Cerebellar nuclear complex (tissue), 1 donor: ENCODE measurements around the gene PECR.
"Not testable (repeated sequence)": the region's sequence is repeated elsewhere in the genome, so short reads cannot be mapped to it uniquely, and the experiment has no call there.

ENCODE experiments used
- DNase-seq, 2 experiments: peaks; one replicate each; lab custom pipeline; 2025; lab: John Stamatoyannopoulos, UW

The PECR gene

DNA sequence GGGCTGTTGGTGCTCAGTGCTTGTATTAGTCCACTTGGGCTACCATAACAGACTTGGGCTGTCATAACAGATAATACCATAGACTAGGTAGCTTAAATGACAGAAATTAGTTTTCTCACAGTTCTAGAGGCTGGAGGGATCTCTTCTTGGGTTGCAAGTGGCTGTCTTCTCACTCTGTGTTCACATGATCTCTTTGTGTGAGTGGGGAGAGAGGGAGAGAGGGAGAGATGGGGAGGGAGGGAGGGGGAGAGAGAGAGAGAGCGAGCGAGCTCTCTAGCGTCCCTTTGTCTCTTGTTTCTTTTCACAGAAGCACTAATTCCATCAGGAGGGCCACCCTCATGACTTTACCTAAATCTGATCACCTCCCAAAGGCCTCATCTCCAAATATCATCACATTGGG, 23.1 kb upstream of the PECR start:
- DNase-seq, result no peak

DNA sequence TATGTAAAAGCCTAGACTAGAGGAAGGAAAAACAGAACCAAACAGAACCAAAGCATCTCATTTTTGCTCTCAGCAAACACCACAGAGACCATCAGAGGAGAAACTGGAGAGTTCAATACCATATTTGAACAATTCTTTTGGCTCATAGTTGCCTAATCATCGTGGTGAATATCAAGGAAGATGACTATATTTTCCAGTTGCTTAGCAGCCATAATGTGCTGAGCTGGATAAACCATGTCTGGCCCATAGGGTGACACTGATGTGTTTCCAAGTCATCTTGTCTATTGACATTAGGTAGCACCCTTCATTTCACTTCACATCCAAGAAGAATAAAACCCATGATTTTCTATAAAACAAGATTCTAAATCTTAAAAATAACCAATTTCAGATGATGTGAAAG, 21.6 kb upstream of the PECR start:
- no peak for DNase-seq

- no peak for DNase-seq
These were observed 19.5 kb upstream of the PECR start for GRCh38 chr2:216101109-216101508.

DNA sequence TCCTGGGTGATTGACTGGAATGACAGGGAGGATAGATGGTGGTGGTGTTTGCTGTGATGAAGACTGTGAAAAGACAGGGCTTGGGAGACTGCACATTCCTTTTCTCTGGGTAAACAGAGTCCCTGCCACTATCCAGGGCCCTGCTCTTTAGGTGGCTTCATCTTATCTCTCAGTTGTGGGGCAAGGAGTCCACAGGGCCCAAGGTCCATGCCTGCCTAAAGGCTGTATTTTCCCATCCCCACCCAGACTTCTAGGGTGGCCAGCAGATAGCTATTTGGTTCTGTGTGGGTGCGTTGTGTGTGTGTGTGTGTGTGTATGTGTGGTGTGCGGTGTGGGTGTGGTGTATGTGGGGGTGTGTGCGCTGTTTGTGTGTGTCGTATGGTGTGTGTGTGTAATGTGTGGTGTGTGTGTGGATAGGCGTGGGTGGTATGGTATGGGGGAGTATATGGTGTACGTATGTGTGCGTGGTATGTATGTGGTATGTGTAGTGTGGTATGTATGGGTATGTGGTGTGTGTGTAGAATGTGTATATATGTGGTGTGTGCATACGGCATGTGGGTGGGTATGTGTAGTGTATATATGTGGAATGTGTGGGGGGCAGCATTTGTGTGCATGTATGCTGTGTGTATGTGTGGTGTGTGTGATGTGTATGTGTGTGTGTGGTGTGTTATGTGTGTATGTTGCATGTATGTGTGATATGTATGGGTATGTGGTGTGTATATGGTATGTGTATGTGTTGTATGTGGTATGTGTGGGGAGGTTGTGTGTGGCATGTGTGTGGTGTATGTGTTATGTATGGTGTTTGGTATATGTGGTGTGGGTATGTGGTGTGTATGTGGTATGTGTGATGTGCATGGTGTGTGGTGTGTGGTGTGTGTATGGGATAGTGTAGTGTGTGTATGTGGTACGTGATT, 17.1 kb upstream of the PECR start:
- no peak for DNase-seq

DNA sequence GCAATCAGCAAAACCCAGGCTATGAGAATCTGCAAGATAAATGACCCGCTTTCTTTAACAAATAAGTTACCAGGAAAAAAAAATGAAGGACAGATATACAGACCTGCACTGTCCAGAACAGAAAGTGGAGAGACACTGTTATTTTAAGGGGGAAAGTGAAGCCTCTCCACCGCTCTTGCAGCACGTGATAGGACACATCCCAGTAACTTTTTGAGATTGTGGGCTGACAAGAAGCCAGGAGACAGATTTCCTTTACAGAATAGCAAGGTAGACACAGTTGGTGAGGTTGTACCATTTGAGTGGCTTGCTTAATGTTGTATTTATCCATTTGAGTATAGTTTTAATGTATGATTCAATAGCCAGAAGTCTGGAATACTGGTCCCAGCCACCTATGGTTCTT, 13.1 kb upstream of the PECR start:
- no peak for DNase-seq

DNA sequence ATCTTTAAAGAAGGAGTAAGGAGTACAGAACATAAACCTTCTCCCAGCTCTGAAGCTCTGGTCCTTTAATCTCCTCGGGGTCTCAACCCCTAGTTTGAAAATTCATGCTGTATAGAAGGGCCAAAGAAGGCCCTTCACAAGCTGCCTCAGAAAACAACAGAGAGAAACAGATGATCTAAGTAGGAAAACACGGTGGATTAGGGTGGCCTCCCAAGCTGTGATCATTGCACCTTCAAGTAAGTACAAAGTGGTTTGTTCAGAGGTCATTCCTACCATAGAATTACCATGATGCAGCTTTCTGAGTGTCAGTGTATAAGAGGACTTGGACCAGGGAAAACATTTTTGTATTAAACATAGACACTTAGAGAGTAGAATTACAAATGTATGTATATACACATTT, 11.0 kb upstream of the PECR start:
- DNase-seq, result no peak

- no peak for DNase-seq
These were observed 8.8 kb upstream of the PECR start for GRCh38 chr2:216090369-216090786.

DNA sequence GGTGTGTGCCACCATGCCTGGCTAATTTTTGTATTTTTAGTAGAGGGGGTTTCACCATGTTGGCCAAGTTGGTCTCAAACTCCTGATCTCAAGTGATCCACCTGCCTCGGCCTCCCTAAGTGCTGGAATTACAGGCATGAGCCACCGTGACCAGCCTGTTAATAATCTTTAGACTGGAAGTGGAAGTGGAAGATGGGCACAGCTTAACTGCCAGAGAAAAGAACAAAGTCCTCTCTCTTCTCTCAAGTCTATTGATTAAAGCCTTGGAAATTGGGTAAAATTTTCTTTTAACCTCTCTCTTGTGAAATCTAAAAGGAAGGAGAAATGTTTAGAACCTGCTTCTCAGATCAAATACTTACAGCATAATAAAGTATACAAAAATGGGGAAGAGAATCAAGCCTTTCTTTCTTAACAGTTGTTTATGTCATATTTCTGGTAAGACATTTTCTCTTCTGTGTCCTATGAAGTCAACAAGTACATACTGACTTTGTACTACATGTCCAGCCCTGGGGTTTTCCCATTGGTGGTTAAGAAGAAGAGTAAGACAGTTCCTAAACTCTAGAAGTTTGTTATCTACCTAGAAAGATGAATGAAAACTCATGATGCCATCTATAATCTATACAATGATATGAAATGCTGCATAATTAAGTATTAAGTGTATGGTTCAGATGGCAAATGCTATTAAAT, 4.7 kb upstream of the PECR start:
- DNase-seq, result no peak

DNA sequence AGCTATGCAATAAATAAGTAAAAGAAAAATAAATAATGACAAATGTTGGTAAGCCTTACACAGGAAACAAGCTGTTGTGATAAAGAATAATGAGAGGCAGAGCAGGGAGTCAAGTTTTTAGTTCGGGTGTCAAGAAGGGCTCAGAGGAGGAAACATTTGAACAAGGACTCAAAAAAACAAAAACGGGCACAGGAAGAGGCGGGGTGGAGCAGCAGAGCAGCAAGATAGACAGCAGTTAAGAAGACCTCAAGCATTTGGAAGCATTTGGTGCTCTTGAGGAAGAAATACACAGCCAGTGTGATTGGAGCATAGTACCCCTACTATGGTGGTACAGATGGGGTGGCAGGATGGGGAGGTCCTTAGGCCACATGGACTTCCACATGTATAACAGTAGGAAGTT, 2.9 kb upstream of the PECR start:
- DNase-seq, result no peak

DNA sequence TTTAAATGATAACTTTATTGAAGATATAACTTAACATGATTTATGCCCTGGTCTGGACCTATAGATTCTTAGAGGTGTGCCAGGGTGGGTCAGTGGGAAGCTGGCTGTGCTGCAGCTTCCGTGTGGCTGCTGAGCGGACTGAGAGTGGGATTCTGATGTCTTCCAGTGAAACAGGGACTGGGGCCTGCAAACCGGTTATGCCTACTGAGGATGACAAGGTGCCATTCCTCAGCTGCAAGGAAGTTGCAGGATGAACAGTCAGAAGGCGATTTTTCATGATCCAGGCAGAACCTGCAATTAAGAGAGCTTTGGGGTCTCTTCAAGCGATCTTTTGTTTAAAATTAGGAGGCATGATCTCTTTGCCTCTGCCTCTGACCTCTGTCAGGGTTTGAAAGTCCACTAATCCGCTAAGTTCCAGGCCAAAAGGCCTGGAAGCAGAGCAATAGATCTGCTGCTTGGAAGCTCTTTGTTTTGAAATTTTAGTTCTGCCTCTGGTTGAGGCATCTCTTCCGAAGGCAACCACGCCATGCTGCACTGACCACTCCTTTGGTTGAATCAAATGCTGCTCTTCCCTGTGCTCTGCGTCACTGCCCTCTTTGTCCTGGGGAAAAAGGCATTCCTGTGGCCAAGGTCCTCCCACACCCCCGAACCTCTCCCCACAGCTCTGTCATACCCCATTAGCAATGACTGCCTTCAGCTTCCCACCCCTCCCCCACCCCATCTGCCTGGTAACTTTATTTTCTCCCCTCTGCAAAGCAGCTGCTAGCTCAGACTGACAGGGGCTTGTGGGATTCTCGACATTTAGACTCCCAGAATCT, 2.1 kb upstream of the PECR start:
- no peak for DNase-seq

- no peak for DNase-seq
These were observed 1.2 kb upstream of the PECR start for GRCh38 chr2:216082805-216083204.

DNA sequence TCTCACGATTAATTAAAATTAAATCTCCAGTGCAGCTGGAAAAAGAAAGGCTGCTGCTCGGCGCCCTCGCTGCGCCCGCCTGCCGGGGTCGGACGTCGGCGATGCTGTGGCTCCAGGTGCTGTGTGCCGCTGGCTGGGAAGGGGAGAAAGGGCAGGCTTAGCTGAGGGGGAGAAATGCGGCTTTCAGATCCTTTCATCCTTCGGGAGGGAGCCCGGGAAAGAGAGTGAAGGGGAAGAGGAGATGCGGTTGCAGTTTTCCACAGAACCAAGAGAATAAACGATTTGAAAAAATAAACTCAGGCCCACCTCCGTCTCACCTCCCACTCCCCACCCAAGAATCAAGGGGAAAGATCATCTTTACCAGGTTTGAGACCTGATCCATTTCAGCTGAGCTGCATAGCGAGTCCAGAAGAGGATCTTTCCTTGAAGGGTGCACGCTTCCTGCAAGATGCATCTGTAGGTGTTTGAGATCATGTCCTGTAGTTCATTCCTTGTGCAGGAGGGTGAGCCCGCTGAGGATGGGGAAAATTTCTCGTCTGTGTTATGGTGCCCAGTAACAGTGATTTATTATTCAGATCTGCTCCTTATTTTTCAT, 605 bp upstream of the PECR start:
- DNase-seq, result peak in 1 of 2 experiments; percentile 9

DNA sequence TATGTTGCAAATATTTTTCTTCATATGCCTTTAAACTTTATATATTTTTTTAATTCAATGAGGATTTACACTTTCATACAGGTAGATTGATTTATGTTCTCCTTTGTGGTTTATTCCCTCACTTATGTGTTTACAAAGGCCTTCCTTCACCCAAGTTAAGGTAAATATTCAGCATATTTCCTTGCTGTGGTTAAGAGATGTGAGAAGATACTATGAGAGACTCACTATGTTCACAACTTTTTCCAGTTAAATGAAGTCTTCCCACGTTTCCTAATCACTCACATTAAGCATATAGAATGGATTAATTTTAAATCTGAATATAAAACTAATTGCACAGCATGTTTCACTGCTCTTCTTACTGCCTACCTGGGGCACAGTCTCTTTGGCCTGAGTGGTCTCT, 597 bp downstream of the PECR start:
- DNase-seq, result no peak

DNA sequence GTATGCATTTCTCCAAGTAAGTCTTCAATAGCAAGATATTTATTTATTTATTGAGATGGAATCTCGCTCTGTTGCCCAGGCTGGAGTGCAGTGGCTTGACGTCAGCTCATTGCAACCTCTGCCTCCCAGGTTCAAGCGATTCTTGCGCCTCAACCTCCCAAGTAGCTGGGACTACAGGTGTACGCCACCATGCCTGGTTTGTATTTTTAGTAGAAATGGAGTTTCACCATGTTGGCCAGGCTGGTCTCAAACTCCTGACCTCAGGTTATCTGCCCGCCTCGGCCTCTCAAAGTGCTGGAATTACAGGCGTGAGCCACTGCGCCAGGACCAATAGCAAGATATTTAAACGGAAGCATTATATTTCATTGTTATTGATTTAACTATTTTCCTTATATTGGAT, 1.6 kb downstream of the PECR start:
- DNase-seq, result not testable (repeated sequence)

DNA sequence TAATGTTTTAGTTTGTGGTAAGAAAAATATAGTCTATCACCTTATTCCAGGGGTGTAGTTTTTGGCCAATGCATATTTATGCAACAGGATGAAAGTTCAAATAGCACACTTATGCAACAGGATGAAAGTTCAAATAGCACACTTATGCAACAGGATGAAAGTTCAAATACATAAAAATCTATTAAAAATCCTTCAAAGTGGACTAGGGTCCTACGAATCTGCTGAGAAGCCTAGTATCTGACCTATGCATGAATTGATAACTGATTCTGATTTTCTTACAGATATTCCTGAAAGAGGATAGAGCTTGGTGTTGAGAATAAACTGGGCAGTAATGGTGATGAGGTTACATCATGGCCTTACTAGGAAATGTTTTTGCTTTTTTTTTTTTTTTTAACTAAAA, 2.8 kb downstream of the PECR start:
- no peak for DNase-seq

- no peak for DNase-seq
These were observed 5.8 kb downstream of the PECR start for GRCh38 chr2:216075510-216076485.

- DNase-seq, result no peak
These were observed 6.8 kb downstream of the PECR start for GRCh38 chr2:216074794-216075193.

GRCh38 chr2:216074380-216074779, 7.2 kb downstream of the PECR start:
- no peak for DNase-seq

DNA sequence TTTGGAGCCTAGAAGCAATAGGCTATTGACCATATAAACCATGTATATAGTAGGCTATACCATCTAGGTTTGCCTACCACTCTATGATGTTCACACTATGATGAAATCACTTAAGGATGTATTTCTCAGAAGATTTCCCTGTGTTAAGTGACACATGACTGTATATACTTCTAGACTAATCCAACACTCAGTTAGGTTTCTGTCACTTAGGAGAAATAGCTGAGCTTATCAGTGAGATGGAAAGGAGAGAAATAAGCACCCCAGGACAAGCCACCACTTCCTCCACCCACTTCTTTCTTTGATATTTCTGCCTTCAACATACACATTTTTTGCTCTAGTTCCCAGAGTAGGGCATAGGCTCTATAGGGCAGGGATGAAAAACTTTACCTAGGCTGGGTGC, 7.8 kb downstream of the PECR start:
- DNase-seq, result no peak

DNA sequence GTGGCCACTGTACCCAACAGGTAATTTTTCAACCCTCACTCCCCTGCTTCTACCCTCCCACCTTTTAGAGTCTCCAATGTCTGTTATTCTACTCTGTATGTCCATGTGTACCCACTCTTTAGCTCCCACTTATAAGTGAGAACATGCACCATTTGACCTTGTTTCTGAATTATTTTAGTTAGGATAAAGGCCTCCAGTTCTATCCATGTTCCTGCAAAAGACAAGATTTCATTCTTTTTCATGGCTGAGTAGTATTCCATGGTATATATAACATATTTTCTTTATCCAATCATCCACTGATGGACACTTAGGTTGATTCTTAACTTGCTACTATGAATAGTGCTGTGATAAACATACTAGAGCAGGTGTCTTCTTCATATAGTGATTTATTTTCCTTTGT, 9.1 kb downstream of the PECR start:
- DNase-seq, result no peak
